Skeletal muscle tissue (tissue), 4 donors: ENCODE measurements around the gene KLHL11. TPM values are rescaled to one million over a fixed set of nuclear protein-coding genes. Genes with fewer than 3 reads are reported as not detected.
A peak's percentile ranks its signal among the peaks of the same experiment; 100 is the strongest.

ENCODE experiments used
- H3K27ac ChIP-seq: one replicate; pipeline ENCODE4 v1.7.0; 2013; ENCODE audit warnings: mild to moderate bottlenecking, low read depth, low read length, inconsistent platforms
- H3K27me3 ChIP-seq, 3 donors: one replicate each; pipeline ENCODE4 v1.7.0; 2013; ENCODE audit warnings: low read length in 3 of 3; ENCODE audit not compliant: control insufficient read depth in 3 of 3, insufficient read depth in 3 of 3
- H3K36me3 ChIP-seq, 3 donors: one replicate each; pipeline ENCODE4 v1.7.0; 2013; ENCODE audit warnings: low read length in 3 of 3; ENCODE audit not compliant: control insufficient read depth in 3 of 3, insufficient read depth in 3 of 3
- H3K4me1 ChIP-seq, 3 donors: one replicate each; pipeline ENCODE4 v1.7.0; 2013; ENCODE audit warnings: low read length in 3 of 3, mild to moderate bottlenecking in 3 of 3; ENCODE audit not compliant: control insufficient read depth in 3 of 3, insufficient read depth in 3 of 3
- H3K4me3 ChIP-seq, 3 donors: one replicate each; pipeline ENCODE4 v1.7.0; 2013; ENCODE audit warnings: low read length in 3 of 3
- H3K9ac ChIP-seq, 3 donors: one replicate each; pipeline ENCODE4 v1.7.0; 2013; ENCODE audit warnings: low read length in 3 of 3, mild to moderate bottlenecking in 3 of 3, moderate library complexity in 2 of 3, low read depth in 1 of 3
- H3K9me3 ChIP-seq, 3 donors: one replicate each; pipeline ENCODE4 v1.7.0; 2013; ENCODE audit warnings: low read length in 3 of 3; ENCODE audit not compliant: control insufficient read depth in 3 of 3
- total RNA-seq: library from RNA; depleted of rRNA; stranded (reverse); fragments of >200 nt; gene quantifications from one replicate; pipeline ENCODE4 v1.2.3, GENCODE V29; 2014
- donor health status: Osteomylitis.

The KLHL11 gene
- total RNA-seq, 1 donor from 2014 or later, result 19.3 TPM

DNA sequence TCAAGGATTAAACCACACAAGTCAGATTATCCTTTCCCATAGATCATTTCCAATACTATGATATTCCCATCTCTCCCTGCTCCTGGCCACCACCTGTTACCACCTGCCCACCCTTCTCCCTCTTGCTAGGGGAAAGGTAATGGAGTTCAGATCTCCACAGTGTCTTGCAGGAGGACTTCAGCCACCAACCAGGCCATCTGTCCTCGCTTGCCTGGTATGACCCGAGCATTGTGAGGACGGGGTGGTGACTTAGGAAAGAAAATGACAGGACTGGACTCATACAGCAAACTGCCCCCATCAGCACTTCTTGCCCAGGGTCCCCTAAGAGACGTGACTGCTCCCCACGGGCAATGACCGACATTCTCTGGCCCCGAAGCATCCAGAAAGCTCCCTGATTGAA, 41.6 kb downstream of the KLHL11 start:
- Histone ChIP-seq H3K27ac (no peak overlapping the region), H3K27me3 (peaks cover 0 to 4% (median 0%) of the 10 kb centered on the region in 3 donors), H3K36me3 (peaks cover 16 to 25% (median 19%) of the 10 kb centered on the region in 3 donors), H3K9me3 (no peaks in the 10 kb centered on the region), H3K4me1 (peaks cover 0 to 2% (median 0%) of the 10 kb centered on the region in 3 donors), H3K4me3 (no peak overlapping the region), H3K9ac (no peak overlapping the region)

DNA sequence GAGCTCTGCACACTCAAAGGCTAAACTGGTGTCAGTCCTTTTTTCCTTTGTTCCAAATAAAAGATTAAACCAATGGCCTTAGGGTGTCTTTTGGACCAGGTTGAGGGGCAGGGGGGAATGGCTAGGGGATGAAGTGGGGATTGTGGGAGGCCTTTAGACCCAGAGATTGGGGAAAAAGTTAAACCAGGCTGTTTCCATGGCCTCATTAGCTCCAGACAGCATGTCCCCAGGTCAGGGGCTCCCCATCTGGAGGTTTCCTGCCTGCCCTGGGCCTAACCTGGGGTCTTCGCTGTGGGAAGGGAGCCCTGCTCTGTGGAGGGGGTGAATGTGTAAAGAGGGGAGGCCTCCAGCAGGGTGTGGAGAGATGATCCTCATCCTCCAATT, 42.1 kb downstream of the KLHL11 start:
- Histone ChIP-seq H3K27ac (no peak overlapping the region), H3K9ac (no peak overlapping the region), H3K4me3 (no peak overlapping the region), H3K36me3 (peaks cover 16 to 21% (median 18%) of the 10 kb centered on the region in 3 donors), H3K4me1 (peaks cover 0 to 2% (median 0%) of the 10 kb centered on the region in 3 donors), H3K9me3 (no peaks in the 10 kb centered on the region), H3K27me3 (peaks cover 0 to 4% (median 0%) of the 10 kb centered on the region in 3 donors)

DNA sequence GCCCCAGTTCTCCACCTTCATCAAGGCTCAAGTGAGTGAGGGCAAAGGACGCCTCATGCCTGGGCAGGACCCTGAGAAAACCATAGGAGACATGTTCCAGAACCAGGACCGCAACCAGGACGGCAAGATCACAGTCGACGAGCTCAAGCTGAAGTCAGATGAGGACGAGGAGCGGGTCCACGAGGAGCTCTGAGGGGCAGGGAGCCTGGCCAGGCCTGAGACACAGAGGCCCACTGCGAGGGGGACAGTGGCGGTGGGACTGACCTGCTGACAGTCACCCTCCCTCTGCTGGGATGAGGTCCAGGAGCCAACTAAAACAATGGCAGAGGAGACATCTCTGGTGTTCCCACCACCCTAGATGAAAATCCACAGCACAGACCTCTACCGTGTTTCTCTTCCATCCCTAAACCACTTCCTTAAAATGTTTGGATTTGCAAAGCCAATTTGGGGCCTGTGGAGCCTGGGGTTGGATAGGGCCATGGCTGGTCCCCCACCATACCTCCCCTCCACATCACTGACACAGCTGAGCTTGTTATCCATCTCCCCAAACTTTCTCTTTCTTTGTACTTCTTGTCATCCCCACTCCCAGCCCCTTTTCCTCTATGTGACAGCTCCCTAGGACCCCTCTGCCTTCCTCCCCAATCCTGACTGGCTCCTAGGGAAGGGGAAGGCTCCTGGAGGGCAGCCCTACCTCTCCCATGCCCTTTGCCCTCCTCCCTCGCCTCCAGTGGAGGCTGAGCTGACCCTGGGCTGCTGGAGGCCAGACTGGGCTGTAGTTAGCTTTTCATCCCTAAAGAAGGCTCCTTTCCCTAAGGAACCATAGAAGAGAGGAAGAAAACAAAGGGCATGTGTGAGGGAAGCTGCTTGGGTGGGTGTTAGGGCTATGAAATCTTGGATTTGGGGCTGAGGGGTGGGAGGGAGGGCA, 42.7 kb downstream of the KLHL11 start:
- Histone ChIP-seq H3K27ac (no peak overlapping the region), H3K4me1 (peaks cover 0 to 2% (median 0%) of the 10 kb centered on the region in 3 donors), H3K27me3 (peaks cover 0 to 4% (median 0%) of the 10 kb centered on the region in 3 donors), H3K36me3 (peaks cover 12 to 15% (median 13%) of the 10 kb centered on the region in 3 donors), H3K9ac (no peak overlapping the region), H3K4me3 (no peak overlapping the region), H3K9me3 (no peaks in the 10 kb centered on the region)

DNA sequence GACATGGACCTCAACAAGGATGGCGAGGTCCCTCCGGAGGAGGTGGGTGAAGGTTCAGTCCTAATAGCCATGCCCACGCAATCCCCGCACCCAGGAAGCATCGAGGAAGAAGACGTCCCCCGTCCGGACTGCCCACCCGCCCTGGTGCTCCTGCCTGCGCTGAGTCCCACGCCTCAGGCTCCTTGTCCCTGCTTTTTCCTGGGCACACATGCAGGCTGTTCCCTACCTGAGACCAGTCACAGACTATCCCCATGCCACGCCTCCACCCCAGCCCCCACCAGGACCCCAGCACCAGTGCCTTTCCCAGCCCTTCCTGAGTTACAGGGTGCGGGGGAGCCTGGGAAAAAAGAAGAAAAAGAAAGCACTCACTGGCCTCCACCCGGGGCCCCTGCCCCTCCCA, 43.4 kb downstream of the KLHL11 start:
- Histone ChIP-seq H3K27ac (no peak overlapping the region), H3K27me3 (peaks cover 0 to 4% (median 0%) of the 10 kb centered on the region in 3 donors), H3K4me3 (no peak overlapping the region), H3K9ac (no peak overlapping the region), H3K4me1 (peaks cover 0 to 2% (median 0%) of the 10 kb centered on the region in 3 donors), H3K36me3 (peaks cover 10 to 12% (median 12%) of the 10 kb centered on the region in 3 donors), H3K9me3 (no peaks in the 10 kb centered on the region)

DNA sequence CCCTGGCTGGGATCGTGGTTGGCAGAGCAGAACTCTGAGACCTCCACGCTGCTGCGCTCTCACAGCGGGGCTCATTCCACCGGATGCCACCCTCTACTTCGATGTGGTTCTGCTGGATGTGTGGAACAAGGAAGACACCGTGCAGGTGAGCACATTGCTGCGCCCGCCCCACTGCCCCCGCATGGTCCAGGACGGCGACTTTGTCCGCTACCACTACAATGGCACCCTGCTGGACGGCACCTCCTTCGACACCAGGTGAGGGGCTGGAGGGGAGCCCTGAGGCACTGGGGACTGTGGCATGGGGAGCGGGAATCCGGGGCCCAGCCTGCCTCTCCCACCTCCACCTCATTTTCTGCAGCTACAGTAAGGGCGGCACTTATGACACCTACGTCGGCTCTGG, 47.2 kb downstream of the KLHL11 start:
- Histone ChIP-seq H3K9ac (no peak overlapping the region), H3K4me1 (no peaks in the 10 kb centered on the region), H3K36me3 (no peaks in the 10 kb centered on the region), H3K4me3 (no peak overlapping the region), H3K9me3 (no peaks in the 10 kb centered on the region), H3K27ac (no peak overlapping the region), H3K27me3 (peaks cover 0 to 4% (median 0%) of the 10 kb centered on the region in 3 donors)

DNA sequence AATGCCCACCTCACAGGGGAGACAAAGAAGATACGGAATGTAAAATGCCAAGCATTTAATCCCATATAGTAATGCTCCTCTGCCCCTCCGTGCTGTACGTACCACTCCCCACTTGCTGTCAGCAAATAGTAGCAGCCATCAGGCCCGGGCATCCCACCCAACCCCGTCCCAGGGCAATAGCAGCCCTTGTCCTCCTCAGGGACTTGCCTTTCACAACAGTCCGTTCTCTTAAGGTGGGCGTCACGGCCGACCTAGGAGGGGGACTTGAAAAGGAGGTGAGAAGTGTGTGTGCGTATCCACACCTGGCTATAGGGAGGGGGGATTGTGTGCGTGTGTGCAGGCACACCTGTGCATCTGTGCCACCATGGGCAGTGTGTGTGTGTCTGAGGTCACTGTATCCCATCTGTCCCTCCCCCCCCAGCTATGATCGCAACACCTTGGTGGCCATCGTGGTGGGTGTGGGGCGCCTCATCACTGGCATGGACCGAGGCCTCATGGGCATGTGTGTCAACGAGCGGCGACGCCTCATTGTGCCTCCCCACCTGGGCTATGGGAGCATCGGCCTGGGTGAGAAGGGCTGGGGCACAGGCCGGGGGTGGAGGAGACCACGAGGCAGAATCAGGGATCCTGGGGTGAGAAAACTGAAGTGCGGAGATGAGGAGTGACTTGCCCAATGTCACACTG, 48.4 kb downstream of the KLHL11 start:
- Histone ChIP-seq H3K9ac (no peak overlapping the region), H3K9me3 (no peaks in the 10 kb centered on the region), H3K4me1 (peaks cover 6 to 8% (median 7%) of the 10 kb centered on the region in 3 donors), H3K4me3 (no peak overlapping the region), H3K27ac (no peak overlapping the region), H3K27me3 (peaks cover 0 to 4% (median 3%) of the 10 kb centered on the region in 3 donors), H3K36me3 (no peaks in the 10 kb centered on the region)

DNA sequence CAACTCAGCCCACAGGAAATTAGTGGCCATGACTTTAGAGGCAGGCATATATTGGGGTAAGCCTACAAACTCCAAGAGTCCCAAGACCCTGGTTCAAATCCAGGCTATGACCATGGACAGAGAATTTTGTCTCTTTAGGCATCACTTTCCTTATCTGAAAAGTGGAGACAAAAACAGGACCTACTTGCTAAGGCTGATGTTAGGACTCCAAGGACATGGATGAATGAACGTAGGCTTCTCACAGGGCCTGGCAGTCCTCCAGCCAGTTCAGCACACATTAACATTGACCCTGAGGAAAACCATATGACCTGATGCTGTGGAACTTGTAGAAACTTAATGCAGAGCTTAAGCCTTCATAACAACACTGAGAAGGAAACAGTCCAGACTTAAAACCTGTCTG, 51.0 kb downstream of the KLHL11 start:
- peaks cover 10 to 19% (median 19%) of the 10 kb centered on the region in 3 donors for H3K4me1 ChIP-seq
- H3K36me3 ChIP-seq, result no peaks in the 10 kb centered on the region
- no peaks in the 10 kb centered on the region for H3K9me3 ChIP-seq
- H3K27me3 ChIP-seq, result peaks cover 0 to 3% (median 0%) of the 10 kb centered on the region in 3 donors
- H3K27ac ChIP-seq, result no peak overlapping the region
- no peak overlapping the region for H3K4me3 ChIP-seq
- no peak overlapping the region for H3K9ac ChIP-seq

DNA sequence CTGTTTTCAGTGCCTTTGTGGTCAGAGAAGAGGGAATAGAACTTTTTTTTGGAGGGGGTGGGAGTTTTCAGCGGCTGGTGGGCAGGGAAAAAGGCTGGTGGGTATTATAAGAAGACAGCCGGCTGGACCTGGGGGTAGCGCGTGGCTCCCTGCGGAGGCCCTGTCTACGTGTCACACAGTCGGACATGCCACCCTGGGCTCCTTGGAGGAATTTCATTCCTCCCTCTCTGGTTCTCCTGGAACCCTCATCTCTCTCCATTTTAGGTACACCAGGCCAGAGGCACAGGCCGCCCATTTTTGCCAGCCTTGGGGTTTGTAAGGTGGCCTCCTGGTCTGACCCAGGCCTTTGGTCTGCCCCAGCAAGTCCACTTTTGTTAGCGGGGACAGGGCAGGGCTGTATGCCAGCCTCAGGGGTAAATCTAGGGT, 51.5 kb downstream of the KLHL11 start:
- H3K27me3 ChIP-seq, result peaks cover 0 to 3% (median 0%) of the 10 kb centered on the region in 3 donors
- H3K9me3 ChIP-seq, result no peaks in the 10 kb centered on the region
- H3K36me3 ChIP-seq, result no peaks in the 10 kb centered on the region
- no peak overlapping the region for H3K27ac ChIP-seq
- peak overlapping the region in 1 of 3 donors; percentile 62 for H3K9ac ChIP-seq
- peak overlapping the region in 2 of 3 donors; percentile 27 to 62 for H3K4me3 ChIP-seq
- H3K4me1 ChIP-seq, result peaks cover 10 to 19% (median 19%) of the 10 kb centered on the region in 3 donors

DNA sequence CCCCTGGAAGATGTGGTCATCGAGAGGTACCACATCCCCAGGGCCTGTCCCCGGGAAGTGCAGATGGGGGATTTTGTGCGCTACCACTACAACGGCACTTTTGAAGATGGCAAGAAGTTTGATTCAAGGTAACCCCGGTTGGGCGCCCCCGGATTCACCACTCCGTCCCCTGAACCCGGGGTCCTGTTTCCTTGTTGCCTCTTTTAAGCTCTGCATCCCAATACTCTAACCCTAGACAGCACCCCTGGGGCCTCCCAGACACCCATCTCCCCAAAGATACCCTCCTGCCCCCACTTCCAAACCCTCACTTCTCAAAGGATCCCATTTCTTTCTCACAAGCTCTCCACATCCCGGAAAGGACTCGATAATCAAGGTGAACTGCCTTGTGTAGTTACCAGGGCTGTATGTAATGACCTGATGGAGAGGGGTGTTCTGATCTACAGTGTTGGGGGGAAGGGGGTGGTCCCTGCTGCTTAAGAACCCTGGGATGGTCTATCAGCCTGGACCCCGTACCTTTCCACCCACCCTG, 52.0 kb downstream of the KLHL11 start:
- peaks cover 10 to 19% (median 19%) of the 10 kb centered on the region in 3 donors for H3K4me1 ChIP-seq
- peaks cover 0 to 3% (median 0%) of the 10 kb centered on the region in 3 donors for H3K27me3 ChIP-seq
- peak overlapping the region in 2 of 3 donors; percentile 53 to 62 for H3K9ac ChIP-seq
- no peaks in the 10 kb centered on the region for H3K9me3 ChIP-seq
- no peaks in the 10 kb centered on the region for H3K36me3 ChIP-seq
- no peak overlapping the region for H3K27ac ChIP-seq
- peak overlapping the region; percentile 49 to 77 (median 62) for H3K4me3 ChIP-seq
